ENCODE results near the gene FBXO46. TPM values are rescaled to one million over a fixed set of nuclear protein-coding genes. Genes with fewer than 3 reads are reported as not detected.

Gene FBXO46
- total and polyA plus RNA-seq, 4 donors: 1.2 to 4.5 (median 3.6) TPM

DNA sequence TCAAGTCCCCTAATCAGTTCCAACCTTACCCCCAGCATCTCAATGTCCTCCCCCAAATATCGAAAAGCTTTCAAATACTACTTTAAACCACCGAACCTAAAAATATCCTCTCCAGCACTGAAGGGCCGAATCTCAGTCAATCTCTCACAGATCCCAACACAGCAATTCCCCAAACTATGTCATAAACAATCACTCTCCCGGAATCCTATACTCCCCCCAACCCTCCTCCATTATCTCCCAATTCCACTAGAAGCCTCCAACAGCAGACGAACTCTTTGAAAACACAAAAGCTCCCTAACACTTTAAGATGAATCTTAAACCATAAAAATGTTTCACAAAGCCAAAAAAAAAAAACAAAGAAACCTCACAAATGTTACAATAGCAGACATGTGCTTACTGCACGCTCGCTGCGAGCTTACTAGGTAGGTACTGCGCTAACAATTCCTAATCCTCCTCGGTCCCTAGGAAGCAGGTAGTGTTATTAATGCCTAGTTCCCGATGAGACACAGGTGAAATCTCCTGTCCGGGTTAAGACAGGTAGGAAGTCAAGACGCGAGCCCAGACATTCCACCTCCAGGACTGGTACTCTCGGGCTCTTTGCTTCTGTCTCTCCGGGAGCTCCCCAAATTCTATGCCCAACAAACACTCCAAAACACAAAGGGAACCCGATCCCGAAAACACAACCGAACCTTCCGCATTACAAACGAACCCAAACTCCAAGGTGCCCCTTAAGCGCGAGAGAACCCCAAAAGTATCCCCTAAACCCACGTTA is 14.2 kb downstream of the FBXO46 start:
- TF ChIP-seq, protein P1, sequence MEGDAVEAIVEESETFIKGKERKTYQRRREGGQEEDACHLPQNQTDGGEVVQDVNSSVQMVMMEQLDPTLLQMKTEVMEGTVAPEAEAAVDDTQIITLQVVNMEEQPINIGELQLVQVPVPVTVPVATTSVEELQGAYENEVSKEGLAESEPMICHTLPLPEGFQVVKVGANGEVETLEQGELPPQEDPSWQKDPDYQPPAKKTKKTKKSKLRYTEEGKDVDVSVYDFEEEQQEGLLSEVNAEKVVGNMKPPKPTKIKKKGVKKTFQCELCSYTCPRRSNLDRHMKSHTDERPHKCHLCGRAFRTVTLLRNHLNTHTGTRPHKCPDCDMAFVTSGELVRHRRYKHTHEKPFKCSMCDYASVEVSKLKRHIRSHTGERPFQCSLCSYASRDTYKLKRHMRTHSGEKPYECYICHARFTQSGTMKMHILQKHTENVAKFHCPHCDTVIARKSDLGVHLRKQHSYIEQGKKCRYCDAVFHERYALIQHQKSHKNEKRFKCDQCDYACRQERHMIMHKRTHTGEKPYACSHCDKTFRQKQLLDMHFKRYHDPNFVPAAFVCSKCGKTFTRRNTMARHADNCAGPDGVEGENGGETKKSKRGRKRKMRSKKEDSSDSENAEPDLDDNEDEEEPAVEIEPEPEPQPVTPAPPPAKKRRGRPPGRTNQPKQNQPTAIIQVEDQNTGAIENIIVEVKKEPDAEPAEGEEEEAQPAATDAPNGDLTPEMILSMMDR (IDR thresholded peaks at IDR 0.05; ENCODE audit: low read depth, low read length, missing input control): no peak
- no peak for TF ChIP-seq RAD21 (IDR thresholded peaks at IDR 0.05)
- TF ChIP-seq, protein P2, sequence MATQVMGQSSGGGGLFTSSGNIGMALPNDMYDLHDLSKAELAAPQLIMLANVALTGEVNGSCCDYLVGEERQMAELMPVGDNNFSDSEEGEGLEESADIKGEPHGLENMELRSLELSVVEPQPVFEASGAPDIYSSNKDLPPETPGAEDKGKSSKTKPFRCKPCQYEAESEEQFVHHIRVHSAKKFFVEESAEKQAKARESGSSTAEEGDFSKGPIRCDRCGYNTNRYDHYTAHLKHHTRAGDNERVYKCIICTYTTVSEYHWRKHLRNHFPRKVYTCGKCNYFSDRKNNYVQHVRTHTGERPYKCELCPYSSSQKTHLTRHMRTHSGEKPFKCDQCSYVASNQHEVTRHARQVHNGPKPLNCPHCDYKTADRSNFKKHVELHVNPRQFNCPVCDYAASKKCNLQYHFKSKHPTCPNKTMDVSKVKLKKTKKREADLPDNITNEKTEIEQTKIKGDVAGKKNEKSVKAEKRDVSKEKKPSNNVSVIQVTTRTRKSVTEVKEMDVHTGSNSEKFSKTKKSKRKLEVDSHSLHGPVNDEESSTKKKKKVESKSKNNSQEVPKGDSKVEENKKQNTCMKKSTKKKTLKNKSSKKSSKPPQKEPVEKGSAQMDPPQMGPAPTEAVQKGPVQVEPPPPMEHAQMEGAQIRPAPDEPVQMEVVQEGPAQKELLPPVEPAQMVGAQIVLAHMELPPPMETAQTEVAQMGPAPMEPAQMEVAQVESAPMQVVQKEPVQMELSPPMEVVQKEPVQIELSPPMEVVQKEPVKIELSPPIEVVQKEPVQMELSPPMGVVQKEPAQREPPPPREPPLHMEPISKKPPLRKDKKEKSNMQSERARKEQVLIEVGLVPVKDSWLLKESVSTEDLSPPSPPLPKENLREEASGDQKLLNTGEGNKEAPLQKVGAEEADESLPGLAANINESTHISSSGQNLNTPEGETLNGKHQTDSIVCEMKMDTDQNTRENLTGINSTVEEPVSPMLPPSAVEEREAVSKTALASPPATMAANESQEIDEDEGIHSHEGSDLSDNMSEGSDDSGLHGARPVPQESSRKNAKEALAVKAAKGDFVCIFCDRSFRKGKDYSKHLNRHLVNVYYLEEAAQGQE (IDR thresholded peaks at IDR 0.05): no peak
- Histone ChIP-seq H3K27ac (ENCODE audit: low read depth in 1 of 2, low read length in 2 of 2) (peak overlapping the region; percentile 84 to 91), H3K27me3 (ENCODE audit: control insufficient read depth in 4 of 4, insufficient read depth in 4 of 4, low read length in 3 of 4) (no peaks in the 10 kb centered on the region), H3K4me1 (ENCODE audit: control insufficient read depth in 4 of 4, insufficient read depth in 4 of 4, low read length in 3 of 4) (peaks cover 3 to 25% (median 17%) of the 10 kb centered on the region in 4 donors), H3K36me3 (ENCODE audit: control insufficient read depth in 4 of 4, insufficient read depth in 3 of 4, low read depth in 1 of 4, low read length in 3 of 4) (peaks cover 0 to 15% (median 8%) of the 10 kb centered on the region in 4 donors), H3K9ac (ENCODE audit: low read depth in 1 of 2, low read length in 2 of 2) (peak overlapping the region; percentile 87 to 100), H3K9me3 (ENCODE audit: control insufficient read depth in 4 of 4, low read length in 3 of 4) (no peaks in the 10 kb centered on the region), H3K4me3 (ENCODE audit: low read depth in 1 of 3, low read length in 3 of 3) (peak overlapping the region; percentile 55 to 84 (median 60))
- peak; percentile 49 for DNase-seq (ENCODE audit: low spot score)
- WGBS: 3% methylated on average over 24 of the region's 24 CpGs

DNA sequence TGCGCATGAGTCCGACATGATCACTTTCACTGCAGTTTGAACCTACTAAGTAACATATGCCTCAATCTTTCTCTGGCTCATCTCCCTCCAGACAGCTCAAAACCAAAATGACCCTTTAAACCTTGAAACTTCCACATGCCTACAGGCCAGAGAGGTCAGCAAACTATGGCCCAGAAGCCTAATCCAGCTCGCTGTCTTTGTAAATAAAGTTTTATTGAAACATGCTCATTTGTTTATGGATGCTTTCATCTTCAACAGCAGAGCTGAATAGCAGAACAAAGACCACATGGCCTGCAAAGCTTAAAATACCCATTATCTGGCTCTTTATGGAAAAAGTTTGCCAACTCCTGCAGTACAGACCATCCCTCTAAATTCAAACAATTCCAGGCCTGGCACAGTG is 15.6 kb downstream of the FBXO46 start:
- H3K4me3 ChIP-seq (ENCODE audit: low read depth in 1 of 3, low read length in 3 of 3): no peak overlapping the region

DNA sequence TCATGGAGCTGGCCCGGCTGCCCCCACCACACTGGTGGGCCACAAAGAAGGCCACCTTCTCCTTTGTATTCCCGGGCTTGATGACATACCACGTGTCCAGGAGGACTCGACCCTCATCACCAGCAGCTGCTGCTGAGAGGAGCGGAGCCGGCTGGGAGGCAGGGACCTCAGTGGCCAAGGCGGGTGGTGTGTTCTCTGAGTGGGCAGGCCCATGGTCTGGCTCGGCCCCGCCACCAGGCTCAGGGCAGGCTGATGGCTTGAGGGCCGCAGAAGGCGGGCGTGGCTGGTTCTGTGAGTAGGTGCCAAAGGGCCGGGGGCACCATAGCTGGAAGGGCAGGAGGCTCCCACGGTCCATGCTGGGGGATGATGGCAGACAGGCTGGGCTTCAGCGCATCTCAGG is 17.6 kb downstream of the FBXO46 start:
- no peak for DNase-seq (ENCODE audit: low spot score)
- H3K36me3 ChIP-seq (ENCODE audit: control insufficient read depth in 4 of 4, insufficient read depth in 3 of 4, low read depth in 1 of 4, low read length in 3 of 4): peaks cover 0 to 16% (median 9%) of the 10 kb centered on the region in 4 donors
- no peak overlapping the region for H3K4me3 ChIP-seq (ENCODE audit: low read depth in 1 of 3, low read length in 3 of 3)
- no peak overlapping the region for H3K9ac ChIP-seq (ENCODE audit: low read depth in 1 of 2, low read length in 2 of 2)
- no peaks in the 10 kb centered on the region for H3K27me3 ChIP-seq (ENCODE audit: control insufficient read depth in 4 of 4, insufficient read depth in 4 of 4, low read length in 3 of 4)
- H3K4me1 ChIP-seq (ENCODE audit: control insufficient read depth in 4 of 4, insufficient read depth in 4 of 4, low read length in 3 of 4): peaks cover 3 to 16% (median 7%) of the 10 kb centered on the region in 4 donors
- H3K27ac ChIP-seq (ENCODE audit: low read depth in 1 of 2, low read length in 2 of 2): no peak overlapping the region
- no peak for TF ChIP-seq HNF4A (conservative IDR thresholded peaks at IDR 0.05)
- TF ChIP-seq NR2F2 (IDR thresholded peaks at IDR 0.05): no peak
- no peak for TF ChIP-seq RXRA (IDR thresholded peaks at IDR 0.05)
- TF ChIP-seq FOXA1 (IDR thresholded peaks at IDR 0.05): no peak
- TF ChIP-seq, protein P3, sequence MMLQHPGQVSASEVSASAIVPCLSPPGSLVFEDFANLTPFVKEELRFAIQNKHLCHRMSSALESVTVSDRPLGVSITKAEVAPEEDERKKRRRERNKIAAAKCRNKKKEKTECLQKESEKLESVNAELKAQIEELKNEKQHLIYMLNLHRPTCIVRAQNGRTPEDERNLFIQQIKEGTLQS (IDR thresholded peaks at IDR 0.05): no peak
- no peak for TF ChIP-seq EGR1 (IDR thresholded peaks at IDR 0.05; ENCODE audit: low read depth in 2 of 2)
- WGBS: 96% methylated on average over 15 of the region's 15 CpGs
- no peaks in the 10 kb centered on the region for H3K9me3 ChIP-seq (ENCODE audit: control insufficient read depth in 4 of 4, low read length in 3 of 4)

More for the DNA sequence above, 15.6 kb downstream of the FBXO46 start:
- Histone ChIP-seq H3K27ac (ENCODE audit: low read depth in 1 of 2, low read length in 2 of 2) (no peak overlapping the region), H3K9me3 (ENCODE audit: control insufficient read depth in 4 of 4, low read length in 3 of 4) (no peaks in the 10 kb centered on the region), H3K9ac (ENCODE audit: low read depth in 1 of 2, low read length in 2 of 2) (no peak overlapping the region), H3K36me3 (ENCODE audit: control insufficient read depth in 4 of 4, insufficient read depth in 3 of 4, low read depth in 1 of 4, low read length in 3 of 4) (peaks cover 0 to 16% (median 9%) of the 10 kb centered on the region in 4 donors), H3K27me3 (ENCODE audit: control insufficient read depth in 4 of 4, insufficient read depth in 4 of 4, low read length in 3 of 4) (no peaks in the 10 kb centered on the region), H3K4me1 (ENCODE audit: control insufficient read depth in 4 of 4, insufficient read depth in 4 of 4, low read length in 3 of 4) (peaks cover 3 to 21% (median 11%) of the 10 kb centered on the region in 4 donors)
- peak in 1 of 2 donors; percentile 30 for TF ChIP-seq RXRA (IDR thresholded peaks at IDR 0.05)
- TF ChIP-seq, protein P4, sequence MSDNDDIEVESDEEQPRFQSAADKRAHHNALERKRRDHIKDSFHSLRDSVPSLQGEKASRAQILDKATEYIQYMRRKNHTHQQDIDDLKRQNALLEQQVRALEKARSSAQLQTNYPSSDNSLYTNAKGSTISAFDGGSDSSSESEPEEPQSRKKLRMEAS (IDR thresholded peaks at IDR 0.05): no peak
- DNase-seq (ENCODE audit: low spot score): no peak
- WGBS: 82% methylated on average over 3 of the region's 3 CpGs

All from liver (tissue), 9 donors.